ENCODE results near the gene MEP1A.
"Not testable (repeated sequence)": the region's sequence is repeated elsewhere in the genome, so short reads cannot be mapped to it uniquely, and the experiment has no call there.

Gene MEP1A, protein sequence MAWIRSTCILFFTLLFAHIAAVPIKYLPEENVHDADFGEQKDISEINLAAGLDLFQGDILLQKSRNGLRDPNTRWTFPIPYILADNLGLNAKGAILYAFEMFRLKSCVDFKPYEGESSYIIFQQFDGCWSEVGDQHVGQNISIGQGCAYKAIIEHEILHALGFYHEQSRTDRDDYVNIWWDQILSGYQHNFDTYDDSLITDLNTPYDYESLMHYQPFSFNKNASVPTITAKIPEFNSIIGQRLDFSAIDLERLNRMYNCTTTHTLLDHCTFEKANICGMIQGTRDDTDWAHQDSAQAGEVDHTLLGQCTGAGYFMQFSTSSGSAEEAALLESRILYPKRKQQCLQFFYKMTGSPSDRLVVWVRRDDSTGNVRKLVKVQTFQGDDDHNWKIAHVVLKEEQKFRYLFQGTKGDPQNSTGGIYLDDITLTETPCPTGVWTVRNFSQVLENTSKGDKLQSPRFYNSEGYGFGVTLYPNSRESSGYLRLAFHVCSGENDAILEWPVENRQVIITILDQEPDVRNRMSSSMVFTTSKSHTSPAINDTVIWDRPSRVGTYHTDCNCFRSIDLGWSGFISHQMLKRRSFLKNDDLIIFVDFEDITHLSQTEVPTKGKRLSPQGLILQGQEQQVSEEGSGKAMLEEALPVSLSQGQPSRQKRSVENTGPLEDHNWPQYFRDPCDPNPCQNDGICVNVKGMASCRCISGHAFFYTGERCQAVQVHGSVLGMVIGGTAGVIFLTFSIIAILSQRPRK

DNA sequence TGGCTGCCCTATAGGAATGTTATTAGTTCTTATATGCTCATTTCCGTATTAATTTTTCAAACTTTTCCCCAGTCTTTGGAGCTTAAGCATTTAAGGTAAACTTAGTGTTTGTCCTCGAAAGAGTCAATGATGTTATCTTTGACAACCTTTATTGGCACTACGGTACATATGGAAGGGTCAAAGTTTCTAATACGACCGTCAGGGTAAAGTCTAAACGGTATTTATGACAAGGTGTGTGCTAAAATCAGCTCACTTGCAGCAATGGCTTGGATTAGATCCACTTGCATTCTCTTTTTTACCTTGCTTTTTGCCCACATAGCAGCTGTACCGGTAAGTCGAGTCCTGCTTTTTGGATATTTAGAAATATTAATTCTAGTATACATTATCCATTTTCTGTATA lies at the start of gene MEP1A:
TSS of gene MEP1A (plus strand) at position 252 of the 400 bp plus-strand sequence. CDS start at position 262, 10 bp downstream.
- POLR2A ChIA-PET = no interaction called here
- TF ChIP-seq, protein P1, sequence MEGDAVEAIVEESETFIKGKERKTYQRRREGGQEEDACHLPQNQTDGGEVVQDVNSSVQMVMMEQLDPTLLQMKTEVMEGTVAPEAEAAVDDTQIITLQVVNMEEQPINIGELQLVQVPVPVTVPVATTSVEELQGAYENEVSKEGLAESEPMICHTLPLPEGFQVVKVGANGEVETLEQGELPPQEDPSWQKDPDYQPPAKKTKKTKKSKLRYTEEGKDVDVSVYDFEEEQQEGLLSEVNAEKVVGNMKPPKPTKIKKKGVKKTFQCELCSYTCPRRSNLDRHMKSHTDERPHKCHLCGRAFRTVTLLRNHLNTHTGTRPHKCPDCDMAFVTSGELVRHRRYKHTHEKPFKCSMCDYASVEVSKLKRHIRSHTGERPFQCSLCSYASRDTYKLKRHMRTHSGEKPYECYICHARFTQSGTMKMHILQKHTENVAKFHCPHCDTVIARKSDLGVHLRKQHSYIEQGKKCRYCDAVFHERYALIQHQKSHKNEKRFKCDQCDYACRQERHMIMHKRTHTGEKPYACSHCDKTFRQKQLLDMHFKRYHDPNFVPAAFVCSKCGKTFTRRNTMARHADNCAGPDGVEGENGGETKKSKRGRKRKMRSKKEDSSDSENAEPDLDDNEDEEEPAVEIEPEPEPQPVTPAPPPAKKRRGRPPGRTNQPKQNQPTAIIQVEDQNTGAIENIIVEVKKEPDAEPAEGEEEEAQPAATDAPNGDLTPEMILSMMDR (IDR thresholded peaks at IDR 0.05; ENCODE audit: insufficient read depth, low read length, missing control alignments) = no peak
- no peak for DNase-seq (ENCODE audit: low read depth, low spot score)
- H3K4me3 ChIP-seq (ENCODE audit: low read depth, low read length) = no peak within 1 kb of the TSS
- CTCF ChIA-PET = no interaction called here

DNA sequence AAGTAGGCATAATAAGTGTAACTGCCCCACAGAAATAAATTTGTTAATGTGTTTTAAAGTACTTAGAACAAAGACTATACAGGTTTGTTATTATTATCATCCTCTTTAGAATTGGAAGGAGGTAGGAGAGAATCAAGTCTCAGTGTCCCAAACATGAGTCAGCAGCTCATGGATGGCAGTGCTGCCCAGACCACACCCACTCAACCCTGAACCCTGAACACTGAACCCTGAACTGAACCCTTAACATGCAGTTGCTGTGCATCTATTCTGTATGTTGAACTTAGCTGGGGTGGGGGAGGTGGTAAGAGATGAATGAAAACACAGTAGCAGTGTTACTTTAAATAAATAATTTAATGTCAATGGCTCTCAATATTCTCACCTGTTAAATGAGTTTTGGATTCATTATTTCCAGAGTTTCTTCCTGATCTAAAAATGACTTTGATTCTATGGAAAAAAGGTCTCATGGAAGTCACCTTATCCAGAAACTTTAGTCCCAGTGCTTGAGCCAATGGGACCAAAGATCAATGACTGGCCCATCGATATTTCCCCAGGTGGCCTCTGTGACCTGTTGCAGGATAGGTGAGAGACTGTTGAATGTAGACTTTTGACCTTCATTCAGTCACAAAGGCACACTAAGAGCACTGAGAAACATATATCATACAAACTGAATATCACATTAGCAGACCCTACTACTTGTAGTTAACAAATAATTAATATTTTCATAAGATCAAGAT lies 49.6 kb upstream of the MEP1A start:
- ChIA-PET POLR2A (no interaction called here), CTCF (no interaction called here)
- TF ChIP-seq, protein P1 (IDR thresholded peaks at IDR 0.05; ENCODE audit: insufficient read depth, low read length, missing control alignments) = no peak
- no peak overlapping the region for H3K4me3 ChIP-seq (ENCODE audit: low read depth, low read length)
- no peak for DNase-seq (ENCODE audit: low read depth, low spot score)

DNA sequence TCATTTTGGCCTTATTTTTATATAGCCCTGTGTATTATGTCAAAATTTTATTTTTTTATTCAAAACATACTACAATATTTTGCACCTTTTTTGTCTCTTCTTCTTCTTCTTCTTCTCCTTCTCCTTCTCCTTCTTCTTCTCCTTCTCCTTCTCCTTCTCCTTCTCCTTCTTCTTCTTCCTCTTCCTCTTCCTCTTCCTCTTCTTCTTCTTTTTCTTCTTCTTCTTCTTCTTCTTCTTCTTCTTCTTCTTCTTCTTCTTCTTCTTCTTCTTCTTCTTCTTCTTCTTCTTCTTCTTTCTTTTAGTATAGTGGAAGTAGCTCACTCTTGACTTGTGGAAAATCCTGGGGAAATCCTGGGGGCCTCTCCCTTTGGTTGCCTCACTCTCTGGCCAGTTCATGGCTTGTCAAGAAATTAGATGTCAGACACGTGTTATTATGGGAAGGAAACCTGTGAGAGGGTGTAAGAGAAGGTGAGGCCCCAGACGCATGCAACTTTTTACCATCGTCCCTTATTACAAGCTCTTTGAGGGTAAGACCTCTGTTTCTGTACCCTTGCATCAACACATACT lies 48.9 kb upstream of the MEP1A start:
- H3K4me3 ChIP-seq (ENCODE audit: low read depth, low read length); DNase-seq (ENCODE audit: low read depth, low spot score); POLR2A ChIA-PET; CTCF ChIA-PET: not testable (repeated sequence)

DNA sequence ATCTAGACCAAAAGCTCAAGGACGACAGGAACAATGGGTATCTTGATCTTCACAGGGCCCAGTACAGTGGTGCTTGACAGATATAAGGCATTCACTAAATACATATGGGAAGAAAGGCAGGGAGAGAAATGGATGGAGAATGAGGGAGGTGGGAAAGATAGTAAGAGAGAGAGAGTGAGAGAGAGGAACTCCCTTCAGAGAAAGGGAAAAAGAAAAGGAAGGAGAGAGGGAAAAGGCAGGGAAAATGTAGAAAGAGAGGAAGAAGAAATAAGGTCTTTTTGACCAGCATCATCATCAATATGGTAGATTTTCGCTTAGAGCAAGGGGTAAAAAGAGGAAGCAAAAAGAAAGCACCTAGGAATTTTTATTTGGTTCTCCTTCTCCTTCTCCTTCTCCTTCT lies 47.2 kb upstream of the MEP1A start:
- TF ChIP-seq, protein P1 (IDR thresholded peaks at IDR 0.05; ENCODE audit: insufficient read depth, low read length, missing control alignments) = no peak
- CTCF ChIA-PET = no interaction called here
- no peak for DNase-seq (ENCODE audit: low read depth, low spot score)
- no peak overlapping the region for H3K4me3 ChIP-seq (ENCODE audit: low read depth, low read length)
- POLR2A ChIA-PET = no interaction called here

DNA sequence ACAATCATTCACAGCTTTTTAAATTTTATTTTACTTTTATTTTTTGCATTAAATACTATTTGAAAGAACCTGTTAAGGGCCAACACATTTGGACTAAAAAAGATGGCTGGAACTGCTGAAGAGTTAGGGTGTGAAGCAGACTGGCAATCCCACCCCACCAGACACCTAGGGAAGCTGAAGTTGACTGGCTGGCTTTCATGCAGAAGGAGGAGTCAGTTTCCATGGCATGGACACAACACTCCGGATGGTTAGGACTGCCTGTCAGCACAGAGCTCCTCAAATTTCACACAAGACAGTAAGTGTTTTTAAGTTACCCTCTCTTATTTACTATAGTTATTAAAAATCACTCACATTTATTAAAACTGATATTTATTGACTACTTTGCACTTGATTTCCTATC lies 46.5 kb upstream of the MEP1A start, which contains the start of gene ANKRD66:
TSS of gene ANKRD66 (plus strand) at position 238 of the 400 bp plus-strand sequence. CDS start 5,016 bp downstream, outside the sequence.
- POLR2A ChIA-PET = no interaction called here
- no peak for DNase-seq (ENCODE audit: low read depth, low spot score)
- TF ChIP-seq, protein P1 (IDR thresholded peaks at IDR 0.05; ENCODE audit: insufficient read depth, low read length, missing control alignments) = no peak
- no peak within 1 kb of the TSS for H3K4me3 ChIP-seq (ENCODE audit: low read depth, low read length)
- CTCF ChIA-PET = no interaction called here

DNA sequence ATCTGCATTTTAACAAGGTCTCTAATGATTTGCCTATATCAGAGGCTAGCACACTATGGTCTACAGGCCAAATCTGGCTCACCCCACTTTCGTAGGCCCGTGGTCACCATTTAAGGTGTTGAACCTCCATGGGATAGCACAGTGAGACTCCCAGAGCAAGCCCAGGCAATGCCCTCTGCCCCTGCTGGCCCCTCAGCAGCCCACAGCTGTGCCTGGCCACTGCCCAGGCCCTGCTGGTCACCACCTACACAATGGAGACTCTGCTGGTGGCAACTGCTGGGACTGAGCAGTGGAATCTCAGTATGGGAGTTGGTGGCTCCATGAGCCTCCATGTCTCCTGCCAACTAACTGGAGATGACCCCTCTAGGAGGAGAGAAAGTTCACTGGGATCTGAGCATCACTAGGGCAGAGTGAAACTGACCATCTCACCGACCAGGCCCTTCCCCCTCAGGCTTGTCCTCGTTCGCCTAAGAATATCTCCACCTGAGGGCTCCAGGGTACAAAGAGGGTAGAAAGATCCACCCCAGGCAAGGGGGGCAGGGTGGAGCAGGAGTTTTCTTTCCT lies 44.2 kb upstream of the MEP1A start:
- DNase-seq (ENCODE audit: low read depth, low spot score) = no peak
- ChIA-PET CTCF (no interaction called here), POLR2A (no interaction called here)
- TF ChIP-seq, protein P1 (IDR thresholded peaks at IDR 0.05; ENCODE audit: insufficient read depth, low read length, missing control alignments) = no peak
- H3K4me3 ChIP-seq (ENCODE audit: low read depth, low read length) = no peak overlapping the region
